NCI-H2029 treated with DMSO at 0.1 percent for 48 hours (cell line): ENCODE measurements around the gene TSC22D4.
A peak's percentile ranks its signal among the peaks of the same experiment; 100 is the strongest.
"Not testable (repeated sequence)": the region's sequence is repeated elsewhere in the genome, so short reads cannot be mapped to it uniquely, and the experiment has no call there.

ENCODE experiments used
- DNase-seq: peaks from one replicate; lab custom pipeline; 2025; lab: John Stamatoyannopoulos, UW

Gene TSC22D4

GRCh38 chr7:100478958-100479660 is at the start of gene TSC22D4:
TSS of gene TSC22D4 (minus strand) at chr7:100479214. CDS start at chr7:100478038, 1,176 bp downstream.
- DNase-seq: peak; percentile 73

DNA sequence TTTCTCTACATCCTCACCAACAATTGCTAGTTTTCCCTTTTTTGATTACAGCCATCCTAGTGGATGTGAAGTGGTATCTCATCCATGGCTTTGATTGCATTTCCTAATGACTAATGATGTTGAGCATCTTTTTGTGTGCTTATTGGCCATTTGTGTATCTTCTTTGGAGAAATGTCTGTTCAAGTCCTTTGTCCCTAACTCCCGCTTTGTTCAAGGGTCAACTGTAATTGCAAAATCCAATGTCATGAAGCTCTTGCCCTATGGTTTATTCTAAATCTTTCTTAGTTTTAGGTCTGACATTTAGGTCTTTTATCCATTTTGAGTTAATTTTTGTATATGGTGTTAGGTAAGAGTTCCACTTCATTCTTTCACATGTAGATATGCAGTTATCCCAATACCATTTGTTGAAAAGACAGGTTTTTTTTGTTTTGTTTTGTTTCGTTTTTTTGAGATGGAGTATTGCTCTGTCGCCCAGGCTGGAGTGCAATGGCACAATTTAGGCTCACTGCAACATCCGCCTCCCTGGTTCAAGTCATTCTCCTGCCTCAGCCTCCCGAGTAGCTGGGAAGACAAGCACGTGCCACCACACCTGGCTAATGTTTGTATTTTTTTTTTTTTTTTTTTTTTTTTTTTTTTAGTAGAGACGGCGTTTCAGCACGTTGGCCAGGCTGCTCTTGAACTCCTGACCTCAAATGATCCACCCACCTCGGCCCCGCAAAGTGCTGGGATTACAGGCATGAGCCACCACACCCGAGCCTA is 49.3 kb upstream of the TSC22D4 start:
- not testable (repeated sequence) for DNase-seq

DNA sequence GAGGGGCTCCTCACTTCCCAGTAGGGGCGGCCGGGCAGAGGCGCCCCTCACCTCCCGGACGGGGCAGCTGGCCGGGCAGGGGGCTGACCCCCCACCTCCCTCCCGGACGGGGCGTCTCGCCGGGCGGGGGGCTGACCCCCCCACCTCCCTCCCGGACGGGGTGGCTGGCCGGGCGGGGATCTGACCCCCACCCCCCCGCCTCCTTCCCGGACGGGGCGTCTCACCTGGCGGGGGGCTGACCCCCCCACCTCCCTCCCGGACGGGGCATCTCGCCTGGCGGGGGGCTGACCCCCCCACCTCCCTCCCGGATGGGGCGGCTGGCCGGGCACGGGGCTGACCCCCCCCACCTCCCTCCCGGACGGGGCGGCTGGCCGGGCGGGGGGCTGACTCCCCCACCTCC is 44.2 kb upstream of the TSC22D4 start:
- not testable (repeated sequence) for DNase-seq

DNA sequence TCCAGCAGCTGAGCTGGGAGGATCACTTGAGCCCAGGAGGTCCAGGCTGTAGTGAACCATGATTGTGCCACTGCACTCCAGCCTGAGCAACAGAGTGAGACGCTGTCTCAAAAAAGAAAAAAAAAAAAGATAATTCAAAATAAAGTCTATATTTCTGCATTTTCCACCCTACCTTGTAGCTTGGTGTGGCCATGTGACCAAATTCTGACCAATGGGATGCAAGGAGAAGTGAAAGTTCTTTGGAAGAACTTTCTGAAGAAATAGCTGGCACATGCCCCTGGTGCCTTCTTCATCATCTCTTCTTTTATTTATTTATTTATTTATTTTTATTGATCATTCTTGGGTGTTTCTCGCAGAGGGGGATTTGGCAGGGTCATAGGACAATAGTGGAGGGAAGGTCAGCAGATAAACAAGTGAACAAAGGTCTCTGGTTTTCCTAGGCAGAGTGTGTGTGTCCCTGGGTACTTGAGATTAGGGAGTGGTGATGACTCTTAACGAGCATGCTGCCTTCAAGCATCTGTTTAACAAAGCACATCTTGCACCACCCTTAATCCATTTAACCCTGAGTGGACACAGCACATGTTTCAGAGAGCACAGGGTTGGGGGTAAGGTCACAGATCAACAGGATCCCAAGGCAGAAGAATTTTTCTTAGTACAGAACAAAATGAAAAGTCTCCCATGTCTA is 43.0 kb upstream of the TSC22D4 start:
- DNase-seq: not testable (repeated sequence)

- DNase-seq: no peak
Measured at GRCh38 chr7:100521076-100521475, 42.1 kb upstream of the TSC22D4 start.

GRCh38 chr7:100520138-100520537 is 41.1 kb upstream of the TSC22D4 start:
- no peak for DNase-seq

GRCh38 chr7:100519580-100519979 is 40.6 kb upstream of the TSC22D4 start:
- DNase-seq: no peak

DNA sequence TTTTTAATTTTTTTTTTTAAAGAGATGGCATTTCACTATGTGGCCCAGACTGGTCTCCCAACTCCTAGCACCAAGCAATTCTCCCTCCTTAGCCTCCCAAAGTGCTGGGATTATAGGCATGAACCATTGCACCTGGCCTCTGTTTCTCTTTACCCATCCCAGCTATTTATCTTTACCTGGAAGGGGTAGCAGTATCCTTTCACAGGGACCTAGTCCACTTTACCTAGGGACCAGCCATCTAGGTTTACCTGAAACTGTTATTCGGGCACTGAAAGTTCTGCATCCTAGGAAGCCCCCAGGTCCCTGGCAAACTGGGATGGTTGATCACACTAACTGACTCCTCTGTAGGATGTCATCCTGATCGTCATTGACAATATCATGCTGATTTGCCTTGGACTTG is 38.3 kb upstream of the TSC22D4 start:
- DNase-seq: no peak

- DNase-seq: no peak
Measured at GRCh38 chr7:100516135-100516812, 37.3 kb upstream of the TSC22D4 start.

- no peak for DNase-seq
Measured at GRCh38 chr7:100515072-100515532, 36.1 kb upstream of the TSC22D4 start.

DNA sequence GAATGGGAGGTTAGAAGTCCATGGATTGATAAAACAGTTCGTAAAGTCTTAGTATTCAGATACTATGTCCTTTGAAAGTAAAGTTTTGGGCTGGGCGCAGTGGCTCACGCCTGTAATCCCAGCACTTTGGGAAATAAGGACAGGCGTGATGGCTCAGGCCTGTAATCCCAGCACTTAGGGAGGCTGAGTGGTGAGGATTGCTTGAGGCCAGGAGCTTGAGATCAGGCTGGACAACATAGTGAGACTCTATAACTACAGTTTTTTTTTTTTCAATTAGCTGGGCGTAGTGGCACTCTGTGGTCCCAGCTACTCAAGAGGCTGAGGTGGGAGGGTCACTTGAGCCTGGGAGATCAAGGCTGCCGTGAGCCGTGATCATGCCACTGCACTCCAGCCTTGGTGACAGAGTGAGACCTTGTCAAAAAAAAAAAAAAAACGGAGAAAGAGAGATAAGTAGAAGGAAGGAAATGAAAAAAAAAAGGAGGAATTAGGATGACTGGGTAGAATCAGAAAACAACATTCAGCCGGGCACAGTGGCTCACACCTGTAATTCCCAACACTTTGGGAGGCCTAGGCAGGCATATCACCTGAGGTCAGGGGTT is 34.3 kb upstream of the TSC22D4 start:
- DNase-seq: no peak

- DNase-seq: no peak
Measured at GRCh38 chr7:100510437-100511239, 31.6 kb upstream of the TSC22D4 start.

- peak; percentile 29 for DNase-seq
Measured at GRCh38 chr7:100509231-100509630, 30.2 kb upstream of the TSC22D4 start.

- DNase-seq: no peak
Measured at GRCh38 chr7:100506356-100506923, 27.4 kb upstream of the TSC22D4 start.

GRCh38 chr7:100504887-100505611 is 26.0 kb upstream of the TSC22D4 start:
- DNase-seq: no peak

DNA sequence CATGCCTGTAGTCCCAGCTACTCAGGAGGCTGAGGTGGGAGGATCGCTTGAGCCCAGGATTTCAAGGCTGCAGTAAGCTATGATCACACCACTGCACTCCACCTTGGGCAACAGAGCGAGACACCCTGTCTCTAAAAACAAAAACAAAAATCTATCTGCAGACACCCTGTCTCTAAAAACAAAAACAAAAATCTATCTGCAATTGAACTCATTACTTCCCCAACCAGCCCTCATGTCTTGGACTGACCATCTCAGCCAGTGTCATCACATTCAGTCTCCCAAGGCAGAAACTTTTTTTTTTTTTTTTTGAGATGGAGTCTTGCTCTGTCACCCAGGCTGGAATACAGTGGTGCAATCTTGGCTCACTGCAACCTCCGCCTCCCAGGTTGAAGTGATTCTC is 25.0 kb upstream of the TSC22D4 start:
- not testable (repeated sequence) for DNase-seq

- not testable (repeated sequence) for DNase-seq
Measured at GRCh38 chr7:100500743-100501142, 21.7 kb upstream of the TSC22D4 start.

- DNase-seq: no peak
Measured at GRCh38 chr7:100496509-100496908, 17.5 kb upstream of the TSC22D4 start.

DNA sequence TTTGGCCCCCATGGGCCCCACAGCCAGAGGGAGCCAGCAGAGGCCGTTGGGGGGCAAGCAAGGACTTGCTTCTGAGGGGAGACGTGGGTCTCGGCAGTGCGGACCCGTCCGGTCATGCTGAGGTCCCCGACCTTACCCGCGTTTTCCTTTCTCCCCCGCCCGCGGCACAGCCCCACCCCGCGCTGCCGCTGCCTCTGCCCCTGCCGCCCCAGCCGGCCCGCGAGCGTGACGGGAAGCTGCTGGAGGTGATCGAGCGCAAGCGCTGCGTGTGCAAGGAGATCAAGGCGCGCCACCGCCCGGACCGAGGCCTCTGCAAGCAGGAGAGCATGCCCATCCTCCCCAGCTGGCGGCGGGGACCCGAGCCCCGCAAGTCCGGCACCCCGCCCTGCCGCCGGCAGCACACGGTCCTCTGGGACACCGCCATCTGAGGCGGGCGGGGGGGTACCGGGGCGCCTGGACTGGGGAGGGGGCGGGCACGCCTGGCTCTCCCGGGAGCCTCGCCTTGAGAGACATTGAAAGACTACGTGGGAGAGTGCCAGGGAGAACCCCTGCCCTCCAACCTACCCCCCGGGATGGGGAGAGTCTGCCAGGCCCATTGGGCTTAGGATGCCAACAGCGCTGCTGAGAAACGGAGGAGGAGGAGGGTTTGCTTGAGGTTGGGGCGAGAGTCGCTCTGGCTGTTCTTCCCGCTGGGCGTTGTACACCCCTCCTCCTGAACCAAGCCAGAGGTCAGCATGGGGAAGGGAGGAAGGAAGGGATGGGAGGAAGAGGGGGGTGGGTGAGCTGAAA is 14.7 kb upstream of the TSC22D4 start:
- no peak for DNase-seq
